H1 (cell line): Measurements from ENCODE around the gene RGP1. TPM values are rescaled to one million over a fixed set of nuclear protein-coding genes. Genes with fewer than 3 reads are reported as not detected.

ENCODE experiments used
- FOSL1 ChIP-seq: IDR thresholded peaks from 2 replicates; pipeline ENCODE4 v1.6.1; 2011; ENCODE audit warnings: mild to moderate bottlenecking, low read depth, low read length, moderate library complexity; ENCODE audit not compliant: insufficient read depth
- KDM5A ChIP-seq: fragments of 200-600 bp; IDR thresholded peaks from 2 replicates; pipeline ENCODE4 v1.7.1; 2012; ENCODE audit warnings: mild to moderate bottlenecking, low read length, inconsistent platforms, mixed read lengths
- NRF1 ChIP-seq: IDR thresholded peaks from 2 replicates; pipeline ENCODE4 v1.6.1; 2011; ENCODE audit warnings: mild to moderate bottlenecking, low read depth, low read length, improper control_type of control experiment
- RFX5 ChIP-seq: IDR thresholded peaks from 2 replicates; pipeline ENCODE4 v1.6.1; 2011; ENCODE audit warnings: low read depth, low read length, improper control_type of control experiment, borderline replicate concordance
- SIRT6 ChIP-seq: IDR thresholded peaks from one replicate; pipeline ENCODE4 v1.7.1; 2012; ENCODE audit warnings: low read length, inconsistent platforms
- ZNF274 ChIP-seq: IDR thresholded peaks from 2 replicates; pipeline ENCODE4 v1.7.0; 2012; ENCODE audit warnings: low read length, borderline replicate concordance; ENCODE audit errors: extremely low read depth
- polyA plus RNA-seq, 7 experiments: library from polyadenylated mRNA; depleted of rRNA in 3 of 7; stranded (reverse) in 5 of 7; unstranded in 2 of 7; fragments of >200 nt in 5 of 7; fragments of 200-250 nt in 2 of 7; gene quantifications; 1 replicate in 5 of 7; 2 replicates in 1 of 7; 4 replicates in 1 of 7; pipeline versions ENCODE4 v1.2.1 to v1.2.3, GENCODE V29; 2011 to 2013; ENCODE audit warnings: missing spikeins in 2 of 7, mixed read lengths in 2 of 7
- total RNA-seq: library from RNA; stranded (reverse); fragmentation: NEBNext Ultra II Directional; extraction: Animal tissue kit (Norgen Biotek cat#: 25700); gene quantifications from 2 replicates; pipeline ENCODE4 v1.2.1, GENCODE V29; 2021
- TF ChIP-seq, protein P1 (sequence below): IDR thresholded peaks from 2 replicates; pipeline ENCODE4 v1.6.1; 2012; ENCODE audit warnings: inconsistent platforms

Gene RGP1
- total and polyA plus RNA-seq, 2 of the 8 experiments (the other 6 are each of a cell fraction or from before 2014, with no cell fraction given), result 11.8 to 22.7 TPM

DNA sequence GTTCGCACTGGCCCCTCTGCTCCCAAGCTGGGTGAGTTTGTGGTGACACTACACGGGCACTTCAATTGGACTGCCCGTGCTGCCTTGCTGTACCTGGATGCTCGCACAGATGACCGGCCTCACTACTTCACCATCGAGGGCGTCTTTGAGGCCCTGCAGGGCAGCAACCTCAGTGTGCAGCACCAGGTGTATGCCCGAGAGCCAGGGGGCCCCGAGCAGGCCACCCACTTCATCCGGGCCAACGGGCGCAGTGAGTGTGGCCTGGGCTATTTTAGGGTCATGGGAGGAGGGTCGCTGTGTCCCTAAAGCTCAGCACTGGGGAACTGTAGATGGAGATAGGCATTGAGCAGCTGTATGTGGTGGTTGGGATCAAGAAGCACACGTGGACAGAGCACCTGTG lies 43.7 kb downstream of the RGP1 start (continued):
- no peak for TF ChIP-seq SIRT6
- TF ChIP-seq, protein P1, sequence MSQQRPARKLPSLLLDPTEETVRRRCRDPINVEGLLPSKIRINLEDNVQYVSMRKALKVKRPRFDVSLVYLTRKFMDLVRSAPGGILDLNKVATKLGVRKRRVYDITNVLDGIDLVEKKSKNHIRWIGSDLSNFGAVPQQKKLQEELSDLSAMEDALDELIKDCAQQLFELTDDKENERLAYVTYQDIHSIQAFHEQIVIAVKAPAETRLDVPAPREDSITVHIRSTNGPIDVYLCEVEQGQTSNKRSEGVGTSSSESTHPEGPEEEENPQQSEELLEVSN, result no peak
- no peak for TF ChIP-seq KDM5A
- no peak for TF ChIP-seq RFX5
- no peak for TF ChIP-seq ZNF274
- no peak for TF ChIP-seq FOSL1
- TF ChIP-seq NRF1, result no peak
